SHP77 treated with DMSO at 0.1 percent for 48 hours (cell line): ENCODE measurements around the gene PPM1A.

Source experiments
- DNase-seq: peaks from one replicate; lab custom pipeline; 2025; lab: John Stamatoyannopoulos, UW

PPM1A gene

GRCh38 chr14:60226298-60226697 is 22.7 kb upstream of the PPM1A start:
- no peak for DNase-seq

GRCh38 chr14:60227291-60227690 is 21.7 kb upstream of the PPM1A start:
- no peak for DNase-seq

- no peak for DNase-seq
These were observed 19.4 kb upstream of the PPM1A start for GRCh38 chr14:60229614-60230013.

- no peak for DNase-seq
These were observed 16.8 kb upstream of the PPM1A start for GRCh38 chr14:60232185-60232584.

- DNase-seq, result no peak
These were observed 15.8 kb upstream of the PPM1A start for GRCh38 chr14:60233251-60233650.

- DNase-seq, result no peak
These were observed 15.1 kb upstream of the PPM1A start for GRCh38 chr14:60233891-60234290.

GRCh38 chr14:60235440-60235839 is 13.6 kb upstream of the PPM1A start:
- DNase-seq, result no peak

- no peak for DNase-seq
These were observed 10.1 kb upstream of the PPM1A start for GRCh38 chr14:60238955-60239354.

GRCh38 chr14:60240139-60240856 is 8.7 kb upstream of the PPM1A start:
- no peak for DNase-seq

- no peak for DNase-seq
These were observed 7.9 kb upstream of the PPM1A start for GRCh38 chr14:60241091-60241490.

GRCh38 chr14:60242429-60242828 is 6.6 kb upstream of the PPM1A start:
- DNase-seq, result no peak

GRCh38 chr14:60245380-60246177 is 3.4 kb upstream of the PPM1A start:
- no peak for DNase-seq

GRCh38 chr14:60247994-60248696 is 876 bp upstream of the PPM1A start:
- DNase-seq, result peak; percentile 76

GRCh38 chr14:60249321-60250256 is 568 bp downstream of the PPM1A start:
- peak; percentile 50 for DNase-seq

- no peak for DNase-seq
These were observed 1.4 kb downstream of the PPM1A start for GRCh38 chr14:60250257-60251035.

GRCh38 chr14:60251877-60252276 is 2.9 kb downstream of the PPM1A start:
- no peak for DNase-seq

- no peak for DNase-seq
These were observed 3.6 kb downstream of the PPM1A start for GRCh38 chr14:60252630-60253029.

- no peak for DNase-seq
These were observed 4.6 kb downstream of the PPM1A start for GRCh38 chr14:60253649-60254048.

- DNase-seq, result no peak
These were observed 5.2 kb downstream of the PPM1A start for GRCh38 chr14:60254176-60254575.

- no peak for DNase-seq
These were observed 8.8 kb downstream of the PPM1A start for GRCh38 chr14:60257865-60258264.

GRCh38 chr14:60265163-60265562 is 16.1 kb downstream of the PPM1A start:
- no peak for DNase-seq
